Testis (tissue), 3 donors: ENCODE data around the gene PLA2G4A. TPM values are rescaled to one million over a fixed set of nuclear protein-coding genes. Genes with fewer than 3 reads are reported as not detected.

Source experiments
- DNase-seq: peaks from one replicate; pipeline ENCODE4 v3.0.0-alpha.2; 2019
- H3K27ac ChIP-seq, 2 donors: fragments of 200-600 bp; sonication (generic); one replicate each; pipeline ENCODE4 v1.5.1; 2019
- H3K27me3 ChIP-seq: fragments of 200-600 bp; sonication (generic); one replicate; pipeline ENCODE4 v1.5.1; 2019
- H3K36me3 ChIP-seq: fragments of 200-600 bp; sonication (generic); one replicate; pipeline ENCODE4 v1.5.1; 2017; ENCODE audit warnings: low read depth; ENCODE audit errors: missing control alignments
- H3K4me1 ChIP-seq: fragments of 200-600 bp; sonication (generic); one replicate; pipeline ENCODE4 v1.5.1; 2019
- H3K4me3 ChIP-seq, 2 donors: fragments of 200-600 bp; sonication (generic); one replicate each; pipeline ENCODE4 v1.5.1; 2017 to 2019
- H3K9me3 ChIP-seq: fragments of 200-600 bp; sonication (generic); one replicate; pipeline ENCODE4 v1.5.1; 2017
- POLR2A ChIP-seq: fragments of 450-650 bp; IDR thresholded peaks from one replicate; pipeline ENCODE4 v1.6.1; 2017; ENCODE audit warnings: antibody characterized with exemption, mild to moderate bottlenecking, moderate library complexity
- WGBS, 2 donors: methylation state at CpG; one replicate each; pipeline ENCODE4 v1.1.5; 2018; 5-methylcytosine and 5-hydroxymethylcytosine counted together
- intact Hi-C: fragments of 100-400 bp; cut with DNase I; formaldehyde crosslinking; loops from one replicate; pipeline ENCODE4 v1.15.1; 2023; ENCODE audit warnings: low total_unique reads
- polyA plus RNA-seq: library from polyadenylated mRNA; stranded (reverse); fragments of 350-450 nt; fragmentation: Illumina TruSeq; extraction: RNeasy Lipid Tissue Mini Kit (QIAGEN cat#74804); gene quantifications from one replicate; pipeline ENCODE4 v1.2.3, GENCODE V29; 2014; ENCODE audit warnings: low read depth, low replicate concordance; ENCODE audit not compliant: insufficient read depth
- total RNA-seq, 2 donors: library from RNA; depleted of rRNA; stranded (reverse); fragments of >200 nt; gene quantifications; one replicate each; pipeline ENCODE4 v1.2.3, GENCODE V29; 2016
- TF ChIP-seq, protein P1 (sequence below), 3 experiments: fragments of 450-650 bp in 2 of 3; fragments of 200-600 bp in 1 of 3; sonication (generic) in 1 of 3; IDR thresholded peaks; one replicate each; pipeline ENCODE4 v1.5.1; 2016 to 2019; ENCODE audit warnings: antibody characterized with exemption in 3 of 3, mild to moderate bottlenecking in 2 of 3, moderate library complexity in 1 of 3

Gene PLA2G4A
- total and polyA plus RNA-seq, 3 donors from 2014 or later = 4.9 to 6.4 (median 6.4) TPM

DNA sequence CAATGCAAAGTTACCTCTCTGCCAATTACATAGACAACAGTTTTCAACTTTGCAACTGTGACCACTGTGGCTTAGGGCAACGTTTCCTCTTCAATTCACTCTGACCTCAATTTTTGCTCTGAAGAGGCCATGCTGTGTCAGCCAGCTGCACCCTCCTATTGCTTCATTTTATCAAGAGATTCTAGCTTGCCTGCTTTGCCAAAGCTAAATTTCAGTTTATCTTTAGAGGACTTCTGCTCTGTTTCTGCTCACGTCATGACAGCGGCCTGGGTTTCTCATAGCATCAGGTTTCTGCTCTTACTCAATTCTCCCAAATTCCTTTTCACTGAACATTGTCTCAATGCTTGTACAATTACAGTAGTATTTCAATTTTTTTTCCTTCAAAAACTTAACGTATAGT, 154.6 kb downstream of the PLA2G4A start:
- Histone ChIP-seq H3K9me3 (no peaks in the 10 kb centered on the region), H3K27ac (no peak overlapping the region), H3K4me1 (no peaks in the 10 kb centered on the region), H3K36me3 (no peaks in the 10 kb centered on the region), H3K4me3 (no peak overlapping the region), H3K27me3 (no peaks in the 10 kb centered on the region)
- intact Hi-C loops = no loop called here
- DNase-seq = no peak
- 65 to 70% methylated on average over 4 of the region's 4 CpGs for WGBS, 2 donors
- TF ChIP-seq, protein P1, sequence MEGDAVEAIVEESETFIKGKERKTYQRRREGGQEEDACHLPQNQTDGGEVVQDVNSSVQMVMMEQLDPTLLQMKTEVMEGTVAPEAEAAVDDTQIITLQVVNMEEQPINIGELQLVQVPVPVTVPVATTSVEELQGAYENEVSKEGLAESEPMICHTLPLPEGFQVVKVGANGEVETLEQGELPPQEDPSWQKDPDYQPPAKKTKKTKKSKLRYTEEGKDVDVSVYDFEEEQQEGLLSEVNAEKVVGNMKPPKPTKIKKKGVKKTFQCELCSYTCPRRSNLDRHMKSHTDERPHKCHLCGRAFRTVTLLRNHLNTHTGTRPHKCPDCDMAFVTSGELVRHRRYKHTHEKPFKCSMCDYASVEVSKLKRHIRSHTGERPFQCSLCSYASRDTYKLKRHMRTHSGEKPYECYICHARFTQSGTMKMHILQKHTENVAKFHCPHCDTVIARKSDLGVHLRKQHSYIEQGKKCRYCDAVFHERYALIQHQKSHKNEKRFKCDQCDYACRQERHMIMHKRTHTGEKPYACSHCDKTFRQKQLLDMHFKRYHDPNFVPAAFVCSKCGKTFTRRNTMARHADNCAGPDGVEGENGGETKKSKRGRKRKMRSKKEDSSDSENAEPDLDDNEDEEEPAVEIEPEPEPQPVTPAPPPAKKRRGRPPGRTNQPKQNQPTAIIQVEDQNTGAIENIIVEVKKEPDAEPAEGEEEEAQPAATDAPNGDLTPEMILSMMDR (IDR thresholded peaks at IDR 0.05) = no peak

DNA sequence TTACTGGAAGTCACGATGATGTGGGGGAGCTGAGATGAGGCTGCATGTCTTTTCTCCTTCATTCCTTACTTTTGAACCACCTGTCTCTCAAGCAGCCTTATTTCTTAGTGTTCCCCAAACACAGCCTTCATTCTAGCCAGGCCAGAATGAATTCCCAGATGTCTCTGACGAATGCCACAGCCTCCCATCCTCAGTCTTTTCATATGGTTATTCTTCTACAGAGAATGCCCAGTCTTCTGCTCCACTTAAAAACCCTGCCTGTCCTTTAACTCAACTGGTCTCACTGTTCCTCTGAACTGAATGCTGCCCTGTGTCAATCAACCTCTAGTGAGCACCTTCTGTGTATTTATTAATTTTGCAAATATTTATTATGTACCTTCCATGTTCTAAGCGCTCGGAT, 156.2 kb downstream of the PLA2G4A start:
- TF ChIP-seq POLR2A = no peak
- TF ChIP-seq, protein P1 (IDR thresholded peaks at IDR 0.05) = no peak
- H3K36me3 ChIP-seq = no peaks in the 10 kb centered on the region
- WGBS, 2 donors = 83 to 86% methylated on average over 4 of the region's 4 CpGs
- intact Hi-C loops = no loop called here
- DNase-seq = no peak
- no peaks in the 10 kb centered on the region for H3K4me1 ChIP-seq
- no peaks in the 10 kb centered on the region for H3K27me3 ChIP-seq
- no peak overlapping the region for H3K4me3 ChIP-seq
- no peaks in the 10 kb centered on the region for H3K9me3 ChIP-seq
- H3K27ac ChIP-seq = no peak overlapping the region

DNA sequence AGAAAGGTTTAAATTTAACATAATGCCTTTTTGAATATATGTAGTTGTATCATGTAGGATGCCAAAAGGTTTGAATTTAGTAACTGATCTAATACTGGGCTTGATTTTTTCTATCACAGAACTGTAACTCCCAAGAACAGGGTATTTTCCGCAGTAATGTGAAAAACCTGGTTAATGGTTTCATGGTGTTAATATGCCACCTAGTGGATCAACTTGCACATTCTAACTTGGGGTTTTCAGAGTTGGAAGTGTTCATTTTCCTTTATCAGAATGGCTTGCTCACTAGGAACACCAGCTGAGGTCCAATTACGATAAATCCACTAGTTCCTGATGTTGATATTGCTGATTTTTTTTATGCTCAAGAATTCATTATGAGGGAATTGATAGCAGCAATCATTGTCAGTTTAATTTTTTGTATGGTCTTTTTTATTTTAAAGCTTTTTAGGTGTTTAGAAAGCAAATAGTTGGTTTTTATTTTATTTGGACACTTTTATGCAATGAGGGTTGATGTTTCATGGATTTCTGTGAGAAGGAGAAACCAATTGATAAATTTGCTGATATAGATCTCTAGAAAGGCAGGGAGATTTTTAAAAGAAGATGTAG, 157.2 kb downstream of the PLA2G4A start:
- 22 to 26% methylated on average over 2 of the region's 2 CpGs for WGBS, 2 donors
- intact Hi-C loops = no loop called here
- TF ChIP-seq, protein P1 (IDR thresholded peaks at IDR 0.05) = peak; percentile 55 to 82 (median 71)
- no peak for TF ChIP-seq POLR2A
- no peak for DNase-seq
- Histone ChIP-seq H3K9me3 (no peaks in the 10 kb centered on the region), H3K36me3 (no peaks in the 10 kb centered on the region), H3K27ac (no peak overlapping the region), H3K4me3 (no peak overlapping the region), H3K4me1 (no peaks in the 10 kb centered on the region), H3K27me3 (no peaks in the 10 kb centered on the region)

DNA sequence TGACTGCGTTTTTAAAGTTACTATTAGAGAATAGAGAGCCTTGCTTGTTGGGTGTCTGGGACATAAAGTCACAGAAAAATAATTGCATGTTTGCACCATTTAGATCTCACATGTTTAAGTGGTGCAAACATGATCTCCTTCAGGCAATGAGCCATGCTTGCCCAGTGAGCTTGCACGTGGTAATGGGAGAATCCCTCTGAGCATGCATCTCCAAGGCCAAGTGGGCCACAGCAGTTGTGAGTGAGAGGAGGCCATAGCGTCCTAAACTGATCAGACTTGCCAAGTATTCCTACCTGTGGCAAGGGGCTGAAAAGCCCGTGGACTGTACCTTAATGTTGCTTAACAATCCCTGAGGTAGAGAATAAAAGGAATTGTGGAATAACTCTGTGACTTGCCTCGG, 158.3 kb downstream of the PLA2G4A start:
- intact Hi-C loops = no loop called here

DNA sequence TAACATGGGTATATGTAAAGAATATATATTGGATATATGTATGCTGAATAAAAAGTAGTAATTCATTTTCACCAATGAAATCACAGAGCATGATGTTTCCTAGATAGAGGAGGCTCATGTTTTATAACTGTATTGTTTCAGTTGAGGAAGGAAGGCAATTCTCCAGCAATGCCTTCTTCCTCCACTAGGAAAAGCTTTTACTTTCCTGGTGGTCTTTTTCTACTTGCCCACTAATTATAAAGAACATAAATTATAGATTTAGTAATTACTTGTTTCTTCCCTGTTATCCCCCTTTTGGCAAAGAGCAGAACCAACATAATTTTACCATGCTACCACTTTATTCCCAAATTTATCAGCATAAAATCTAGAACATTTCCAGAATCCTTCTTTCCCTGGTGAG, 159.0 kb downstream of the PLA2G4A start:
- no peak for TF ChIP-seq POLR2A
- TF ChIP-seq, protein P1 (IDR thresholded peaks at IDR 0.05) = peak in 2 of 3 experiments; percentile 6 to 22
- no peak overlapping the region for H3K27ac ChIP-seq

More for the DNA sequence above, 158.3 kb downstream of the PLA2G4A start:
- TF ChIP-seq, protein P1 (IDR thresholded peaks at IDR 0.05) = no peak
- no peak for TF ChIP-seq POLR2A
- H3K27ac ChIP-seq = no peak overlapping the region
- no peaks in the 10 kb centered on the region for H3K27me3 ChIP-seq
- no peak for DNase-seq
- 78 to 87% methylated on average over 5 of the region's 5 CpGs for WGBS, 2 donors
- no peaks in the 10 kb centered on the region for H3K36me3 ChIP-seq
- no peak overlapping the region for H3K4me3 ChIP-seq
- no peaks in the 10 kb centered on the region for H3K9me3 ChIP-seq
- H3K4me1 ChIP-seq = no peaks in the 10 kb centered on the region

More for the DNA sequence above, 159.0 kb downstream of the PLA2G4A start:
- intact Hi-C loops = no loop called here
- Histone ChIP-seq H3K9me3 (no peaks in the 10 kb centered on the region), H3K27me3 (no peaks in the 10 kb centered on the region), H3K4me1 (no peaks in the 10 kb centered on the region), H3K36me3 (no peaks in the 10 kb centered on the region), H3K4me3 (no peak overlapping the region)
- no peak for DNase-seq
